WTC11 (cell line): Measurements from ENCODE around the gene UBL3. TPM values are rescaled to one million over a fixed set of nuclear protein-coding genes. Genes with fewer than 3 reads are reported as not detected.

Source experiments
- ATAC-seq: fragments of 200-7000 bp; cut with Tn5 transposase; 2 replicates; pipeline ENCODE4 v1.10.0; 2021; ENCODE audit warnings: mild to moderate bottlenecking, moderate library complexity
- CTCF ChIA-PET: fragments of 300-600 bp; sonication (Branson Sonifier 250); formaldehyde crosslinking; loops from one replicate; lab custom pipeline; 2021; ENCODE audit warnings: antibody characterized with exemption; lab: Charles Lee
- POLR2A ChIA-PET: fragments of 350-600 bp; sonication (Branson Sonifier 250); formaldehyde crosslinking; loops from one replicate; lab custom pipeline; 2021; ENCODE audit warnings: antibody characterized with exemption; lab: Charles Lee
- DNase-seq: peaks from one replicate; pipeline ENCODE4 v3.0.0; 2021; ENCODE audit warnings: low spot score
- H3K27ac Mint-ChIP-seq: 2 replicates; pipeline ENCODE4 v1.8.0; 2021; ENCODE audit warnings: mixed read lengths
- H3K27me3 Mint-ChIP-seq: 2 replicates; pipeline ENCODE4 v1.8.0; 2021; ENCODE audit warnings: low read depth, mild to moderate bottlenecking, moderate library complexity, mixed read lengths
- H3K36me3 Mint-ChIP-seq: 2 replicates; pipeline ENCODE4 v1.8.0; 2021; ENCODE audit warnings: mixed read lengths
- H3K4me1 Mint-ChIP-seq: 2 replicates; pipeline ENCODE4 v1.8.0; 2022; ENCODE audit warnings: mixed read lengths
- H3K4me3 Mint-ChIP-seq: 2 replicates; pipeline ENCODE4 v1.8.0; 2021; ENCODE audit warnings: mild to moderate bottlenecking, moderate library complexity, mixed read lengths
- H3K9me3 Mint-ChIP-seq: 2 replicates; pipeline ENCODE4 v1.8.0; 2021; ENCODE audit warnings: mixed read lengths
- ARID4B ChIP-seq: sonication (generic); formaldehyde crosslinking; IDR thresholded peaks from 2 replicates; pipeline ENCODE4 v1.8.0; 2023; ENCODE audit warnings: missing genetic modification reagents, mild to moderate bottlenecking, borderline replicate concordance
- ATF2 ChIP-seq: sonication (generic); formaldehyde crosslinking; IDR thresholded peaks from 2 replicates; pipeline ENCODE4 v1.8.1; 2022; ENCODE audit warnings: low read depth, missing genetic modification reagents, borderline replicate concordance
- ATF3 ChIP-seq: sonication (generic); formaldehyde crosslinking; conservative IDR thresholded peaks from 2 replicates; pipeline ENCODE4 v1.8.1; 2022; ENCODE audit warnings: mild to moderate bottlenecking, missing genetic modification reagents
- CBFB ChIP-seq: sonication (generic); formaldehyde crosslinking; IDR thresholded peaks from 2 replicates; pipeline ENCODE4 v1.8.1; 2022; ENCODE audit warnings: mild to moderate bottlenecking, low read depth, missing genetic modification reagents
- CDX4 ChIP-seq: fragments of 250-450 bp; sonication (Bioruptor Pico); IDR thresholded peaks from 2 replicates; pipeline ENCODE4 v1.9.0; 2021; ENCODE audit warnings: moderate library complexity, mild to moderate bottlenecking, inconsistent platforms, borderline replicate concordance
- ERG ChIP-seq: fragments of 250-450 bp; sonication (Bioruptor Pico); IDR thresholded peaks from 2 replicates; pipeline ENCODE4 v1.8.0; 2021; ENCODE audit warnings: mild to moderate bottlenecking
- ETV6 ChIP-seq: sonication (generic); formaldehyde crosslinking; IDR thresholded peaks from 2 replicates; pipeline ENCODE4 v1.8.1; 2022; ENCODE audit warnings: mild to moderate bottlenecking, missing genetic modification reagents
- IRF1 ChIP-seq: sonication (generic); formaldehyde crosslinking; IDR thresholded peaks from 2 replicates; pipeline ENCODE4 v1.8.0; 2023; ENCODE audit warnings: missing genetic modification reagents
- MYBL2 ChIP-seq: sonication (generic); formaldehyde crosslinking; IDR thresholded peaks from 2 replicates; pipeline ENCODE4 v1.8.1; 2023; ENCODE audit warnings: mild to moderate bottlenecking, moderate library complexity, missing genetic modification reagents
- NR2C2 ChIP-seq: sonication (generic); formaldehyde crosslinking; IDR thresholded peaks from 2 replicates; pipeline ENCODE4 v1.8.0; 2022; ENCODE audit warnings: mild to moderate bottlenecking, missing genetic modification reagents
- PRRX2 ChIP-seq: fragments of 250-450 bp; sonication (Bioruptor Pico); IDR thresholded peaks from 2 replicates; pipeline ENCODE4 v1.8.0; 2021; ENCODE audit warnings: mild to moderate bottlenecking
- SOX15 ChIP-seq: fragments of 250-450 bp; sonication (Bioruptor Pico); IDR thresholded peaks from 2 replicates; pipeline ENCODE4 v1.9.0; 2021; ENCODE audit warnings: mild to moderate bottlenecking
- TCF7 ChIP-seq: sonication (generic); formaldehyde crosslinking; IDR thresholded peaks from 2 replicates; pipeline ENCODE4 v1.8.0; 2022; ENCODE audit warnings: mild to moderate bottlenecking, low read depth, missing genetic modification reagents, moderate library complexity
- TEAD1 ChIP-seq: sonication (generic); formaldehyde crosslinking; IDR thresholded peaks from 2 replicates; pipeline ENCODE4 v1.8.0; 2022; ENCODE audit warnings: mild to moderate bottlenecking, missing genetic modification reagents
- TEAD4 ChIP-seq: sonication (generic); formaldehyde crosslinking; IDR thresholded peaks from 2 replicates; pipeline ENCODE4 v1.8.0; 2022; ENCODE audit warnings: mild to moderate bottlenecking, missing genetic modification reagents
- ZNF416 ChIP-seq: fragments of 250-450 bp; sonication (Bioruptor Pico); IDR thresholded peaks from 2 replicates; pipeline ENCODE4 v1.9.0; 2021; ENCODE audit warnings: mild to moderate bottlenecking, inconsistent platforms
- ZNF532 ChIP-seq: fragments of 250-450 bp; sonication (Bioruptor Pico); IDR thresholded peaks from 2 replicates; pipeline ENCODE4 v1.9.0; 2021; ENCODE audit warnings: mild to moderate bottlenecking, borderline replicate concordance
- total RNA-seq: library from RNA; stranded (reverse); gene quantifications from 3 replicates; pipeline ENCODE4 v1.2.3, GENCODE V29; 2021

UBL3 gene
- total RNA-seq, 1 experiment from 2014 or later, result 15.5 TPM

GRCh38 chr13:29791997-29792780 is 58.2 kb downstream of the UBL3 start:
- Mint-ChIP-seq H3K27me3 (no peaks in the 10 kb centered on the region), H3K4me1 (peaks cover 11% of the 10 kb centered on the region), H3K4me3 (no peak overlapping the region), H3K9me3 (no peaks in the 10 kb centered on the region), H3K27ac (no peak overlapping the region), H3K36me3 (no peaks in the 10 kb centered on the region)
- CTCF ChIA-PET, result interaction anchor here (0.8 kb wide), 1 partner anchor 321 kb away, joined by 3 read pairs; no protein-coding TSS in a partner anchor
- DNase-seq, result no peak
- no peak for TF ChIP-seq IRF1 (CRISPR knock-in tag)
- TF ChIP-seq CBFB (CRISPR knock-in tag), result no peak
- TF ChIP-seq ERG (CRISPR knock-in tag), result no peak
- TF ChIP-seq TCF7 (CRISPR knock-in tag), result no peak
- no peak for TF ChIP-seq TEAD4 (CRISPR knock-in tag)
- no peak for TF ChIP-seq NR2C2 (CRISPR knock-in tag)
- ATAC-seq, result no peak
- POLR2A ChIA-PET, result no interaction called here

GRCh38 chr13:29791508-29791907 is 58.9 kb downstream of the UBL3 start:
- peaks cover 8% of the 10 kb centered on the region for H3K4me1 Mint-ChIP-seq
- POLR2A ChIA-PET, result no interaction called here

More at GRCh38 chr13:29791508-29791907, 58.9 kb downstream of the UBL3 start:
- Mint-ChIP-seq H3K27me3 (no peaks in the 10 kb centered on the region), H3K36me3 (no peaks in the 10 kb centered on the region), H3K9me3 (no peaks in the 10 kb centered on the region), H3K4me3 (no peak overlapping the region), H3K27ac (no peak overlapping the region)
- TF ChIP-seq ZNF416 (no peak), CDX4 (CRISPR knock-in tag) (no peak), ZNF532 (CRISPR knock-in tag) (no peak), ERG (CRISPR knock-in tag) (no peak), ATF3 (no peak), ETV6 (no peak), TEAD1 (CRISPR knock-in tag) (no peak), SOX15 (CRISPR knock-in tag) (no peak), PRRX2 (CRISPR knock-in tag) (no peak), TCF7 (CRISPR knock-in tag) (no peak), ARID4B (no peak), MYBL2 (CRISPR knock-in tag) (no peak), ATF2 (CRISPR knock-in tag) (no peak)
- no peak for ATAC-seq
- no peak for DNase-seq
- CTCF ChIA-PET, result no interaction called here
